ENCODE results near the gene MKI67. TPM values are rescaled to one million over a fixed set of nuclear protein-coding genes. Genes with fewer than 3 reads are reported as not detected.
A peak's percentile ranks its signal among the peaks of the same experiment; 100 is the strongest.

Gene MKI67
- total and polyA plus RNA-seq, 10 of the 15 experiments (the other 5 are each of a cell fraction or from before 2014, with no cell fraction given) = 22.3 to 183 (median 82.9) TPM

- 100% methylated on average over 13 of the region's 13 CpGs for WGBS (ENCODE audit: insufficient coverage, insufficient replicate concordance, low lambda C conversion rate, missing lambda C conversion rate)
- peaks cover 27 to 59% of the 10 kb centered on the region in 2 experiments for H3K36me3 ChIP-seq (ENCODE audit: control insufficient read depth in 2 of 2, insufficient read depth in 2 of 2, low read length in 1 of 2)
- H3K27me3 ChIP-seq (replicated peaks in 1 of 2; ENCODE audit: control insufficient read depth in 2 of 2, insufficient read depth in 2 of 2, low read length in 1 of 2) = no peaks in the 10 kb centered on the region
- ChIA-PET SMC1A (ENCODE audit: uncharacterized antibody, unreplicated experiment) (interaction anchor here (0.8 to 2.7 kb wide), 6 partner anchors 9 to 82 kb away, joined by 3 to 8 read pairs (median 4); partner anchors contain the start of gene MKI67), CTCF (interaction anchor here (0.8 to 1.6 kb wide), 4 partner anchors 9 to 27 kb away, joined by 3 to 4 read pairs (median 4); partner anchors contain the start of gene MKI67), RAD21 (ENCODE audit: unreplicated experiment) (no interaction called here), POLR2A (interaction anchor here (3.3 kb wide), 1 partner anchor 8 kb away, joined by 24 read pairs; the partner anchor contains the start of gene MKI67)
- no peak overlapping the region for H3K4me3 ChIP-seq
- ATAC-seq (no peak), DNase-seq (ENCODE audit: low read depth, low spot score) (no peak), FAIRE-seq (no peak)
- H3K9ac ChIP-seq (ENCODE audit: control insufficient read depth, insufficient read depth, low read length) = no peak overlapping the region
- no peak overlapping the region for H3K27ac ChIP-seq (ENCODE audit: control insufficient read depth, insufficient read depth)
- peaks cover 40% of the 10 kb centered on the region for H3K79me2 ChIP-seq (ENCODE audit: control insufficient read depth, insufficient read depth, low read length)
- no TSS peak for BruUV-seq (replicated peaks)
- TF ChIP-seq FOS (IDR thresholded peaks at IDR 0.05; ENCODE audit: borderline replicate concordance, extremely low read depth, insufficient read length) = no peak
- 0 out of 6 replicates have a peak, but pooled peaks of 1 of the 3 experiments have one; percentile 23 for TF ChIP-seq CTCF (IDR thresholded peaks at IDR 0.05 in 2 of 3, conservative IDR thresholded peaks at IDR 0.05 in 1 of 3; ENCODE audit: control insufficient read depth in 2 of 3, extremely low read depth in 1 of 3, insufficient read depth in 1 of 3, low read depth in 3 of 3, low read length in 3 of 3)
- no peaks in the 10 kb centered on the region for H4K20me1 ChIP-seq (ENCODE audit: control insufficient read depth, insufficient read depth)
- in situ Hi-C loops (cut with MboI) (no loop called here), intact Hi-C loops (cut with micrococcal nuclease; ENCODE audit: unreplicated experiment) (no loop called here)
- no peaks in the 10 kb centered on the region for H3K4me1 ChIP-seq (ENCODE audit: control insufficient read depth, insufficient read depth, low read length)
- H3K9me3 ChIP-seq (replicated peaks; ENCODE audit: control insufficient read depth, insufficient read depth, low read length) = no peaks in the 10 kb centered on the region
- H2AFZ ChIP-seq (ENCODE audit: control insufficient read depth, low read depth, low read length) = no peak overlapping the region
- no peak overlapping the region for H3K4me2 ChIP-seq (ENCODE audit: control insufficient read depth, insufficient read depth)
Measured at GRCh38 chr10:128116851-128117615, 9.2 kb downstream of the MKI67 start.
